Lower leg skin (tissue), 3 donors: ENCODE results near the gene ZFYVE28.

Experiments
- CTCF ChIP-seq, 3 donors: fragments of 450-650 bp; IDR thresholded peaks; one replicate each; pipeline ENCODE4 v1.5.1; 2016; ENCODE audit warnings: antibody characterized with exemption in 3 of 3, mild to moderate bottlenecking in 3 of 3, moderate library complexity in 2 of 3
- POLR2A ChIP-seq, 2 donors: fragments of 450-650 bp; IDR thresholded peaks; one replicate each; pipeline ENCODE4 v1.6.1; 2016 to 2017; ENCODE audit warnings: antibody characterized with exemption in 2 of 2, mild to moderate bottlenecking in 1 of 2, moderate library complexity in 1 of 2

GRCh38 chr4:2264481-2265041 lies 153.9 kb downstream of the ZFYVE28 start:
- no peak for TF ChIP-seq CTCF (IDR thresholded peaks at IDR 0.05)
- no peak for TF ChIP-seq POLR2A (IDR thresholded peaks at IDR 0.05)
